B cell (primary cell): Measurements from ENCODE around the gene OSCAR.

Source experiments
- EZH2 ChIP-seq: IDR thresholded peaks from 2 replicates; pipeline ENCODE4 v1.6.1; 2012; ENCODE audit warnings: borderline replicate concordance, low read depth, mild to moderate bottlenecking, moderate library complexity, low read length; ENCODE audit not compliant: insufficient read depth, poor library complexity, severe bottlenecking
- TF ChIP-seq, protein P1 (sequence below): fragments of 200-600 bp; IDR thresholded peaks from one replicate; pipeline ENCODE4 v1.8.0; 2022; ENCODE audit warnings: antibody characterized with exemption, mild to moderate bottlenecking

DNA sequence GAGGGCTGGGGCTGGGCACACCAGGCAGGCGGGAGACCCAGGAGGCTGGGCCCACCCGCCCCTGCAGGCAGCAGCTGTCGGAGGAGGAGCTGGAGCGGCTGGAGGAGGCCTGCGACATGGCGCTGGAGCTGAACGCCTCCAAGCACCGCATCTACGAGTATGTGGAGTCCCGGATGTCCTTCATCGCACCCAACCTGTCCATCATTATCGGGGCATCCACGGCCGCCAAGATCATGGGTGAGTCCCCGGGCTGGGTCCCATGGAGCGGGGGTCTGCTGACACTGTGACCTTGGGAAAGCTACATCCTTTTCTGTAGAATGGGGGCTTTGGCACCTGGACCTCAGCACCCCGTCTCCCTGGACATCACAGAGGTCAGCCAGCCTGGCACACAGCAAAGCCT lies 23.1 kb upstream of the OSCAR start:
- TF ChIP-seq, protein P1, sequence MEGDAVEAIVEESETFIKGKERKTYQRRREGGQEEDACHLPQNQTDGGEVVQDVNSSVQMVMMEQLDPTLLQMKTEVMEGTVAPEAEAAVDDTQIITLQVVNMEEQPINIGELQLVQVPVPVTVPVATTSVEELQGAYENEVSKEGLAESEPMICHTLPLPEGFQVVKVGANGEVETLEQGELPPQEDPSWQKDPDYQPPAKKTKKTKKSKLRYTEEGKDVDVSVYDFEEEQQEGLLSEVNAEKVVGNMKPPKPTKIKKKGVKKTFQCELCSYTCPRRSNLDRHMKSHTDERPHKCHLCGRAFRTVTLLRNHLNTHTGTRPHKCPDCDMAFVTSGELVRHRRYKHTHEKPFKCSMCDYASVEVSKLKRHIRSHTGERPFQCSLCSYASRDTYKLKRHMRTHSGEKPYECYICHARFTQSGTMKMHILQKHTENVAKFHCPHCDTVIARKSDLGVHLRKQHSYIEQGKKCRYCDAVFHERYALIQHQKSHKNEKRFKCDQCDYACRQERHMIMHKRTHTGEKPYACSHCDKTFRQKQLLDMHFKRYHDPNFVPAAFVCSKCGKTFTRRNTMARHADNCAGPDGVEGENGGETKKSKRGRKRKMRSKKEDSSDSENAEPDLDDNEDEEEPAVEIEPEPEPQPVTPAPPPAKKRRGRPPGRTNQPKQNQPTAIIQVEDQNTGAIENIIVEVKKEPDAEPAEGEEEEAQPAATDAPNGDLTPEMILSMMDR, result no peak
- no peak for TF ChIP-seq EZH2
